ENCODE results near the gene ZNRF1. TPM values are rescaled to one million over a fixed set of nuclear protein-coding genes. Genes with fewer than 3 reads are reported as not detected.

ZNRF1 gene
- total and polyA plus RNA-seq, 2 of the 13 experiments (the other 11 are each of a cell fraction or from before 2014, with no cell fraction given), result 43.9 to 58.7 TPM

DNA sequence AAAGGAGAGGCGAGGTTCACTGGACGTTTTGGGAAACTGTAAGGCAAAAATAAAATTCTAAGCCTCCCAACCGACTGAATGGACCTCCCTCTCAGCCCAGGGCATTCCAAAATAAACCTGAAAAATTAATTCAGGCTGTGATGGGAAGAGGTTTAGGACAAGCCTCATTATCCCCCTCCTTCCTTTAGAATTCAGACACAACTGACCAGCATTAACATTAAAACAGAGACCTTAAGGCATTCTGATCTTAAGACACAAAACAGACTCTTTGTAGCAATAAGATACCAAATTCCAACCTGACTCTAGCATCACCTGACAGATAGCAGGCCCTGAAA, 118.1 kb downstream of the ZNRF1 start (continued):
- TF ChIP-seq, protein P1, sequence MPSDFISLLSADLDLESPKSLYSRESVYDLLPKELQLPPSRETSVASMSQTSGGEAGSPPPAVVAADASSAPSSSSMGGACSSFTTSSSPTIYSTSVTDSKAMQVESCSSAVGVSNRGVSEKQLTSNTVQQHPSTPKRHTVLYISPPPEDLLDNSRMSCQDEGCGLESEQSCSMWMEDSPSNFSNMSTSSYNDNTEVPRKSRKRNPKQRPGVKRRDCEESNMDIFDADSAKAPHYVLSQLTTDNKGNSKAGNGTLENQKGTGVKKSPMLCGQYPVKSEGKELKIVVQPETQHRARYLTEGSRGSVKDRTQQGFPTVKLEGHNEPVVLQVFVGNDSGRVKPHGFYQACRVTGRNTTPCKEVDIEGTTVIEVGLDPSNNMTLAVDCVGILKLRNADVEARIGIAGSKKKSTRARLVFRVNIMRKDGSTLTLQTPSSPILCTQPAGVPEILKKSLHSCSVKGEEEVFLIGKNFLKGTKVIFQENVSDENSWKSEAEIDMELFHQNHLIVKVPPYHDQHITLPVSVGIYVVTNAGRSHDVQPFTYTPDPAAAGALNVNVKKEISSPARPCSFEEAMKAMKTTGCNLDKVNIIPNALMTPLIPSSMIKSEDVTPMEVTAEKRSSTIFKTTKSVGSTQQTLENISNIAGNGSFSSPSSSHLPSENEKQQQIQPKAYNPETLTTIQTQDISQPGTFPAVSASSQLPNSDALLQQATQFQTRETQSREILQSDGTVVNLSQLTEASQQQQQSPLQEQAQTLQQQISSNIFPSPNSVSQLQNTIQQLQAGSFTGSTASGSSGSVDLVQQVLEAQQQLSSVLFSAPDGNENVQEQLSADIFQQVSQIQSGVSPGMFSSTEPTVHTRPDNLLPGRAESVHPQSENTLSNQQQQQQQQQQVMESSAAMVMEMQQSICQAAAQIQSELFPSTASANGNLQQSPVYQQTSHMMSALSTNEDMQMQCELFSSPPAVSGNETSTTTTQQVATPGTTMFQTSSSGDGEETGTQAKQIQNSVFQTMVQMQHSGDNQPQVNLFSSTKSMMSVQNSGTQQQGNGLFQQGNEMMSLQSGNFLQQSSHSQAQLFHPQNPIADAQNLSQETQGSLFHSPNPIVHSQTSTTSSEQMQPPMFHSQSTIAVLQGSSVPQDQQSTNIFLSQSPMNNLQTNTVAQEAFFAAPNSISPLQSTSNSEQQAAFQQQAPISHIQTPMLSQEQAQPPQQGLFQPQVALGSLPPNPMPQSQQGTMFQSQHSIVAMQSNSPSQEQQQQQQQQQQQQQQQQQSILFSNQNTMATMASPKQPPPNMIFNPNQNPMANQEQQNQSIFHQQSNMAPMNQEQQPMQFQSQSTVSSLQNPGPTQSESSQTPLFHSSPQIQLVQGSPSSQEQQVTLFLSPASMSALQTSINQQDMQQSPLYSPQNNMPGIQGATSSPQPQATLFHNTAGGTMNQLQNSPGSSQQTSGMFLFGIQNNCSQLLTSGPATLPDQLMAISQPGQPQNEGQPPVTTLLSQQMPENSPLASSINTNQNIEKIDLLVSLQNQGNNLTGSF (CRISPR knock-in tag; IDR thresholded peaks at IDR 0.05), result 0 out of 2 replicates have a peak, but pooled peaks have one; percentile 7
- TF ChIP-seq RBM22 (optimal IDR thresholded peaks at IDR 0.05; ENCODE audit: low read length), result no peak
- TF ChIP-seq, protein P2, sequence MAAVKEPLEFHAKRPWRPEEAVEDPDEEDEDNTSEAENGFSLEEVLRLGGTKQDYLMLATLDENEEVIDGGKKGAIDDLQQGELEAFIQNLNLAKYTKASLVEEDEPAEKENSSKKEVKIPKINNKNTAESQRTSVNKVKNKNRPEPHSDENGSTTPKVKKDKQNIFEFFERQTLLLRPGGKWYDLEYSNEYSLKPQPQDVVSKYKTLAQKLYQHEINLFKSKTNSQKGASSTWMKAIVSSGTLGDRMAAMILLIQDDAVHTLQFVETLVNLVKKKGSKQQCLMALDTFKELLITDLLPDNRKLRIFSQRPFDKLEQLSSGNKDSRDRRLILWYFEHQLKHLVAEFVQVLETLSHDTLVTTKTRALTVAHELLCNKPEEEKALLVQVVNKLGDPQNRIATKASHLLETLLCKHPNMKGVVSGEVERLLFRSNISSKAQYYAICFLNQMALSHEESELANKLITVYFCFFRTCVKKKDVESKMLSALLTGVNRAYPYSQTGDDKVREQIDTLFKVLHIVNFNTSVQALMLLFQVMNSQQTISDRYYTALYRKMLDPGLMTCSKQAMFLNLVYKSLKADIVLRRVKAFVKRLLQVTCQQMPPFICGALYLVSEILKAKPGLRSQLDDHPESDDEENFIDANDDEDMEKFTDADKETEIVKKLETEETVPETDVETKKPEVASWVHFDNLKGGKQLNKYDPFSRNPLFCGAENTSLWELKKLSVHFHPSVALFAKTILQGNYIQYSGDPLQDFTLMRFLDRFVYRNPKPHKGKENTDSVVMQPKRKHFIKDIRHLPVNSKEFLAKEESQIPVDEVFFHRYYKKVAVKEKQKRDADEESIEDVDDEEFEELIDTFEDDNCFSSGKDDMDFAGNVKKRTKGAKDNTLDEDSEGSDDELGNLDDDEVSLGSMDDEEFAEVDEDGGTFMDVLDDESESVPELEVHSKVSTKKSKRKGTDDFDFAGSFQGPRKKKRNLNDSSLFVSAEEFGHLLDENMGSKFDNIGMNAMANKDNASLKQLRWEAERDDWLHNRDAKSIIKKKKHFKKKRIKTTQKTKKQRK (IDR thresholded peaks at IDR 0.05; ENCODE audit: low read length), result no peak
- TF ChIP-seq ZNF841 (CRISPR knock-in tag; IDR thresholded peaks at IDR 0.05; ENCODE audit: borderline replicate concordance), result no peak
- TF ChIP-seq, protein P3, sequence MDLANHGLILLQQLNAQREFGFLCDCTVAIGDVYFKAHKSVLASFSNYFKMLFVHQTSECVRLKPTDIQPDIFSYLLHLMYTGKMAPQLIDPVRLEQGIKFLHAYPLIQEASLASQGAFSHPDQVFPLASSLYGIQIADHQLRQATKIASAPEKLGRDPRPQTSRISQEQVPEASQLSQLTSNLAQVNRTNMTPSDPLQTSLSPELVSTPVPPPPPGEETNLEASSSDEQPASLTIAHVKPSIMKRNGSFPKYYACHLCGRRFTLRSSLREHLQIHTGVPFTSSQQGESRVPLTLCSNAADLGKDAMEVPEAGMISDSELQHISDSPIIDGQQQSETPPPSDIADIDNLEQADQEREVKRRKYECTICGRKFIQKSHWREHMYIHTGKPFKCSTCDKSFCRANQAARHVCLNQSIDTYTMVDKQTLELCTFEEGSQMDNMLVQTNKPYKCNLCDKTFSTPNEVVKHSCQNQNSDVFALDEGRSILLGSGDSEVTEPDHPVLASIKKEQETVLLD (CRISPR knock-in tag; IDR thresholded peaks at IDR 0.05; ENCODE audit: low read depth), result no peak
- TF ChIP-seq, protein P4, sequence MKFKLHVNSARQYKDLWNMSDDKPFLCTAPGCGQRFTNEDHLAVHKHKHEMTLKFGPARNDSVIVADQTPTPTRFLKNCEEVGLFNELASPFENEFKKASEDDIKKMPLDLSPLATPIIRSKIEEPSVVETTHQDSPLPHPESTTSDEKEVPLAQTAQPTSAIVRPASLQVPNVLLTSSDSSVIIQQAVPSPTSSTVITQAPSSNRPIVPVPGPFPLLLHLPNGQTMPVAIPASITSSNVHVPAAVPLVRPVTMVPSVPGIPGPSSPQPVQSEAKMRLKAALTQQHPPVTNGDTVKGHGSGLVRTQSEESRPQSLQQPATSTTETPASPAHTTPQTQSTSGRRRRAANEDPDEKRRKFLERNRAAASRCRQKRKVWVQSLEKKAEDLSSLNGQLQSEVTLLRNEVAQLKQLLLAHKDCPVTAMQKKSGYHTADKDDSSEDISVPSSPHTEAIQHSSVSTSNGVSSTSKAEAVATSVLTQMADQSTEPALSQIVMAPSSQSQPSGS (CRISPR knock-in tag; IDR thresholded peaks at IDR 0.05), result 0 out of 2 replicates have a peak, but pooled peaks have one; percentile 8
- no peak for TF ChIP-seq ZNF282 (IDR thresholded peaks at IDR 0.05; ENCODE audit: partially characterized antibody)
- TF ChIP-seq ZNF570 (CRISPR knock-in tag; IDR thresholded peaks at IDR 0.05; ENCODE audit: borderline replicate concordance), result no peak
- TF ChIP-seq, protein P5, sequence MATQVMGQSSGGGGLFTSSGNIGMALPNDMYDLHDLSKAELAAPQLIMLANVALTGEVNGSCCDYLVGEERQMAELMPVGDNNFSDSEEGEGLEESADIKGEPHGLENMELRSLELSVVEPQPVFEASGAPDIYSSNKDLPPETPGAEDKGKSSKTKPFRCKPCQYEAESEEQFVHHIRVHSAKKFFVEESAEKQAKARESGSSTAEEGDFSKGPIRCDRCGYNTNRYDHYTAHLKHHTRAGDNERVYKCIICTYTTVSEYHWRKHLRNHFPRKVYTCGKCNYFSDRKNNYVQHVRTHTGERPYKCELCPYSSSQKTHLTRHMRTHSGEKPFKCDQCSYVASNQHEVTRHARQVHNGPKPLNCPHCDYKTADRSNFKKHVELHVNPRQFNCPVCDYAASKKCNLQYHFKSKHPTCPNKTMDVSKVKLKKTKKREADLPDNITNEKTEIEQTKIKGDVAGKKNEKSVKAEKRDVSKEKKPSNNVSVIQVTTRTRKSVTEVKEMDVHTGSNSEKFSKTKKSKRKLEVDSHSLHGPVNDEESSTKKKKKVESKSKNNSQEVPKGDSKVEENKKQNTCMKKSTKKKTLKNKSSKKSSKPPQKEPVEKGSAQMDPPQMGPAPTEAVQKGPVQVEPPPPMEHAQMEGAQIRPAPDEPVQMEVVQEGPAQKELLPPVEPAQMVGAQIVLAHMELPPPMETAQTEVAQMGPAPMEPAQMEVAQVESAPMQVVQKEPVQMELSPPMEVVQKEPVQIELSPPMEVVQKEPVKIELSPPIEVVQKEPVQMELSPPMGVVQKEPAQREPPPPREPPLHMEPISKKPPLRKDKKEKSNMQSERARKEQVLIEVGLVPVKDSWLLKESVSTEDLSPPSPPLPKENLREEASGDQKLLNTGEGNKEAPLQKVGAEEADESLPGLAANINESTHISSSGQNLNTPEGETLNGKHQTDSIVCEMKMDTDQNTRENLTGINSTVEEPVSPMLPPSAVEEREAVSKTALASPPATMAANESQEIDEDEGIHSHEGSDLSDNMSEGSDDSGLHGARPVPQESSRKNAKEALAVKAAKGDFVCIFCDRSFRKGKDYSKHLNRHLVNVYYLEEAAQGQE (IDR thresholded peaks at IDR 0.05; ENCODE audit: borderline replicate concordance in 1 of 2, low read depth in 1 of 2, low read length in 2 of 2), result no peak
- TF ChIP-seq, protein P6, sequence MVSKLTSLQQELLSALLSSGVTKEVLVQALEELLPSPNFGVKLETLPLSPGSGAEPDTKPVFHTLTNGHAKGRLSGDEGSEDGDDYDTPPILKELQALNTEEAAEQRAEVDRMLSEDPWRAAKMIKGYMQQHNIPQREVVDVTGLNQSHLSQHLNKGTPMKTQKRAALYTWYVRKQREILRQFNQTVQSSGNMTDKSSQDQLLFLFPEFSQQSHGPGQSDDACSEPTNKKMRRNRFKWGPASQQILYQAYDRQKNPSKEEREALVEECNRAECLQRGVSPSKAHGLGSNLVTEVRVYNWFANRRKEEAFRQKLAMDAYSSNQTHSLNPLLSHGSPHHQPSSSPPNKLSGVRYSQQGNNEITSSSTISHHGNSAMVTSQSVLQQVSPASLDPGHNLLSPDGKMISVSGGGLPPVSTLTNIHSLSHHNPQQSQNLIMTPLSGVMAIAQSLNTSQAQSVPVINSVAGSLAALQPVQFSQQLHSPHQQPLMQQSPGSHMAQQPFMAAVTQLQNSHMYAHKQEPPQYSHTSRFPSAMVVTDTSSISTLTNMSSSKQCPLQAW (CRISPR knock-in tag; IDR thresholded peaks at IDR 0.05), result peak; percentile 8
- no peak for TF ChIP-seq ZNF879 (CRISPR knock-in tag; IDR thresholded peaks at IDR 0.05)
- 0 out of 2 replicates have a peak, but pooled peaks have one; percentile 6 for TF ChIP-seq BRD4 (CRISPR knock-in tag; IDR thresholded peaks at IDR 0.05)

Measured in HepG2 (cell line).